Endodermal cell (in vitro differentiated cells): Measurements from ENCODE around the gene AQR. TPM values are rescaled to one million over a fixed set of nuclear protein-coding genes. Genes with fewer than 3 reads are reported as not detected.
"Not testable (repeated sequence)": the region's sequence is repeated elsewhere in the genome, so short reads cannot be mapped to it uniquely, and the experiment has no call there.

Source experiments
- DNase-seq: peaks from one replicate; pipeline ENCODE4 v3.0.0-alpha.2; 2017
- H3K27ac ChIP-seq: 2 replicates; pipeline ENCODE4 v1.5.1; 2013; ENCODE audit warnings: mild to moderate bottlenecking, low read depth, low read length, moderate library complexity
- H3K27me3 ChIP-seq: 2 replicates; pipeline ENCODE4 v1.6.1; 2013; ENCODE audit warnings: mild to moderate bottlenecking, low read length, moderate library complexity; ENCODE audit not compliant: insufficient read depth, control insufficient read depth, poor library complexity, severe bottlenecking
- H3K36me3 ChIP-seq: 2 replicates; pipeline ENCODE4 v1.7.0; 2013; ENCODE audit warnings: mild to moderate bottlenecking, low read length, moderate library complexity; ENCODE audit not compliant: control insufficient read depth, insufficient read depth
- H3K4me1 ChIP-seq: one replicate; pipeline ENCODE4 v1.7.0; 2013; ENCODE audit warnings: low read length; ENCODE audit not compliant: control insufficient read depth, insufficient read depth
- H3K4me3 ChIP-seq: 2 replicates; pipeline ENCODE4 v1.5.1; 2013; ENCODE audit warnings: mild to moderate bottlenecking, low read length, moderate library complexity
- H3K9ac ChIP-seq: 2 replicates; pipeline ENCODE4 v1.6.1; 2013; ENCODE audit warnings: mild to moderate bottlenecking, low read length, moderate library complexity; ENCODE audit not compliant: poor library complexity, severe bottlenecking; ENCODE audit errors: extremely low read depth
- H3K9me3 ChIP-seq: 2 replicates; pipeline ENCODE4 v1.6.1; 2013; ENCODE audit warnings: mild to moderate bottlenecking, low read length, moderate library complexity; ENCODE audit not compliant: control insufficient read depth
- H3K27ac Mint-ChIP-seq: 2 replicates; pipeline ENCODE4 v1.8.0; 2020; ENCODE audit warnings: mixed read lengths
- H3K27me3 Mint-ChIP-seq: 2 replicates; pipeline ENCODE4 v1.8.0; 2021; ENCODE audit warnings: mild to moderate bottlenecking, mixed read lengths; ENCODE audit not compliant: insufficient read depth
- H3K36me3 Mint-ChIP-seq: 2 replicates; pipeline ENCODE4 v1.8.0; 2020; ENCODE audit warnings: low read depth, mixed read lengths
- H3K4me1 Mint-ChIP-seq: 2 replicates; pipeline ENCODE4 v1.8.0; 2020; ENCODE audit warnings: mixed read lengths
- H3K4me3 Mint-ChIP-seq: 2 replicates; pipeline ENCODE4 v1.8.0; 2020; ENCODE audit warnings: mild to moderate bottlenecking, moderate library complexity, mixed read lengths
- H3K9me3 Mint-ChIP-seq: 2 replicates; pipeline ENCODE4 v1.8.0; 2020; ENCODE audit warnings: mild to moderate bottlenecking, mixed read lengths
- CTCF ChIP-seq: fragments of 200-600 bp; sonication (generic); conservative IDR thresholded peaks from 2 replicates; pipeline ENCODE4 v1.5.0; 2021; ENCODE audit warnings: antibody characterized with exemption, mild to moderate bottlenecking
- WGBS, 2 experiments: methylation state at CpG; one replicate each; pipeline versions ENCODE4 v1.1.5 to v1.1.7; 2013; ENCODE audit warnings: missing lambda C conversion rate in 2 of 2, mixed read lengths in 1 of 2; ENCODE audit not compliant: insufficient coverage in 1 of 2, insufficient read length in 1 of 2; 5-methylcytosine and 5-hydroxymethylcytosine counted together
- total RNA-seq, 2 donors: library from RNA; stranded (reverse); fragmentation: NEBNext Ultra II Directional in 1 of 2; extraction: Animal tissue kit (Norgen Biotek cat#: 25700) in 1 of 2; gene quantifications; 2 replicates in 1 of 2; 3 replicates in 1 of 2; pipeline ENCODE4 v1.2.1, GENCODE V29; 2021

AQR gene
- total RNA-seq, 2 donors from 2014 or later = 48.8 to 49.6 TPM

- Histone ChIP-seq H3K9ac (no peak overlapping the region), H3K27me3 (no peaks in the 10 kb centered on the region), H3K9me3 (no peaks in the 10 kb centered on the region), H3K36me3 (peaks cover 90% of the 10 kb centered on the region), H3K27ac (no peak overlapping the region), H3K4me3 (no peak overlapping the region), H3K4me1 (no peaks in the 10 kb centered on the region)
- no peaks in the 10 kb centered on the region for H3K27me3 Mint-ChIP-seq
- no peak overlapping the region for H3K27ac Mint-ChIP-seq
- H3K4me3 Mint-ChIP-seq = no peak overlapping the region
- WGBS, 2 experiments = 90 to 97% methylated on average over 2 of the region's 2 CpGs
- peaks cover 4% of the 10 kb centered on the region for H3K9me3 Mint-ChIP-seq
- no peaks in the 10 kb centered on the region for H3K4me1 Mint-ChIP-seq
- DNase-seq = no peak
- H3K36me3 Mint-ChIP-seq = peaks cover 58% of the 10 kb centered on the region
- no peak for TF ChIP-seq CTCF
These were observed 28.3 kb downstream of the AQR start for GRCh38 chr15:34941185-34941698.

GRCh38 chr15:34933432-34933975, 36.0 kb downstream of the AQR start:
- Histone ChIP-seq H3K9me3 (peaks cover 3% of the 10 kb centered on the region), H3K4me1 (no peaks in the 10 kb centered on the region), H3K27ac (no peak overlapping the region), H3K9ac (no peak overlapping the region), H3K36me3 (peaks cover 83% of the 10 kb centered on the region), H3K4me3 (no peak overlapping the region), H3K27me3 (no peaks in the 10 kb centered on the region)
- Mint-ChIP-seq H3K27ac (no peak overlapping the region), H3K9me3 (peaks cover 13% of the 10 kb centered on the region), H3K27me3 (no peaks in the 10 kb centered on the region), H3K4me3 (no peak overlapping the region), H3K4me1 (no peaks in the 10 kb centered on the region), H3K36me3 (peaks cover 66% of the 10 kb centered on the region)
- WGBS, 2 experiments = 94 to 95% methylated on average over 3 of the region's 3 CpGs
- no peak for TF ChIP-seq CTCF
- DNase-seq = no peak

- not testable (repeated sequence) for H3K27me3 ChIP-seq, H3K9me3 ChIP-seq, H3K4me1 ChIP-seq, H3K27ac Mint-ChIP-seq, H3K27me3 Mint-ChIP-seq, H3K27ac ChIP-seq, H3K4me3 Mint-ChIP-seq, H3K4me3 ChIP-seq, DNase-seq, H3K4me1 Mint-ChIP-seq, H3K9ac ChIP-seq
- 95 to 96% methylated on average over 4 to 6 of the region's 6 CpGs for WGBS, 2 experiments
- Mint-ChIP-seq H3K36me3 (peaks cover 84% of the 10 kb centered on the region), H3K9me3 (peaks cover 16% of the 10 kb centered on the region)
- peaks cover 75% of the 10 kb centered on the region for H3K36me3 ChIP-seq
These were observed 41.2 kb downstream of the AQR start for GRCh38 chr15:34928349-34928748.

GRCh38 chr15:34927726-34928125, 41.8 kb downstream of the AQR start:
- peaks cover 84% of the 10 kb centered on the region for H3K36me3 Mint-ChIP-seq
- H3K4me3 ChIP-seq = no peak overlapping the region
- peak overlapping the region; percentile 59 for H3K27ac Mint-ChIP-seq

More at GRCh38 chr15:34927726-34928125, 41.8 kb downstream of the AQR start:
- H3K4me1 ChIP-seq = no peaks in the 10 kb centered on the region
- H3K36me3 ChIP-seq = peaks cover 75% of the 10 kb centered on the region
- no peak overlapping the region for H3K27ac ChIP-seq
- H3K27me3 ChIP-seq = no peaks in the 10 kb centered on the region
- peaks cover 16% of the 10 kb centered on the region for H3K9me3 Mint-ChIP-seq
- H3K9ac ChIP-seq = no peak overlapping the region
- no peaks in the 10 kb centered on the region for H3K27me3 Mint-ChIP-seq
- no peak for DNase-seq
- WGBS, 2 experiments = 95 to 100% methylated on average over 1 to 2 of the region's 2 CpGs
- H3K9me3 ChIP-seq = peaks cover 6% of the 10 kb centered on the region
- TF ChIP-seq CTCF = no peak
- H3K4me3 Mint-ChIP-seq = no peak overlapping the region
- no peaks in the 10 kb centered on the region for H3K4me1 Mint-ChIP-seq
